Activated naive CD4-positive, alpha-beta T cell treated with anti-CD3 and anti-CD28 coated beads, Interleukin-2, amount 50 U/mL, for 24 hours (primary cell): ENCODE results near the gene SGMS1.
A peak's percentile ranks its signal among the peaks of the same experiment; 100 is the strongest.
"Not testable (repeated sequence)": the region's sequence is repeated elsewhere in the genome, so short reads cannot be mapped to it uniquely, and the experiment has no call there.

Source experiments
- H3K27ac Mint-ChIP-seq: one replicate; pipeline ENCODE4 v1.8.0; 2021; ENCODE audit warnings: mild to moderate bottlenecking, mixed read lengths
- H3K27me3 Mint-ChIP-seq: one replicate; pipeline ENCODE4 v1.8.0; 2021; ENCODE audit warnings: mixed read lengths
- H3K36me3 Mint-ChIP-seq: one replicate; pipeline ENCODE4 v1.8.0; 2021; ENCODE audit warnings: mixed read lengths
- H3K4me1 Mint-ChIP-seq: one replicate; pipeline ENCODE4 v1.8.0; 2021; ENCODE audit warnings: mixed read lengths
- H3K4me3 Mint-ChIP-seq: one replicate; pipeline ENCODE4 v1.8.0; 2021; ENCODE audit warnings: mild to moderate bottlenecking, mixed read lengths
- H3K9me3 Mint-ChIP-seq: one replicate; pipeline ENCODE4 v1.8.0; 2021; ENCODE audit warnings: mixed read lengths

Gene SGMS1

GRCh38 chr10:50623663-50624412, at the start of gene SGMS1:
Gene SGMS1 (minus strand): TSS chr10:50623956. CDS start chr10:50344114, 279,842 bp downstream.
- H3K4me1 Mint-ChIP-seq, result peaks cover 46% of the 10 kb centered on the region
- H3K9me3 Mint-ChIP-seq, result no peaks in the 10 kb centered on the region
- no peaks in the 10 kb centered on the region for H3K36me3 Mint-ChIP-seq
- peak within 1 kb of the TSS; percentile 97 for H3K27ac Mint-ChIP-seq
- H3K27me3 Mint-ChIP-seq, result no peaks in the 10 kb centered on the region
- peak within 1 kb of the TSS; percentile 98 for H3K4me3 Mint-ChIP-seq

- H3K27me3 Mint-ChIP-seq, H3K9me3 Mint-ChIP-seq, H3K36me3 Mint-ChIP-seq, H3K27ac Mint-ChIP-seq: not testable (repeated sequence)
- peak overlapping the region; percentile 20 for H3K4me3 Mint-ChIP-seq
- H3K4me1 Mint-ChIP-seq, result peaks cover 22% of the 10 kb centered on the region
Observed at GRCh38 chr10:50672152-50672551, 48.4 kb upstream of the SGMS1 start.

GRCh38 chr10:50671645-50672044, 47.9 kb upstream of the SGMS1 start:
- H3K36me3 Mint-ChIP-seq, H3K27me3 Mint-ChIP-seq, H3K27ac Mint-ChIP-seq, H3K9me3 Mint-ChIP-seq: not testable (repeated sequence)
- peaks cover 22% of the 10 kb centered on the region for H3K4me1 Mint-ChIP-seq
- H3K4me3 Mint-ChIP-seq, result peak overlapping the region; percentile 20

- H3K36me3 Mint-ChIP-seq, H3K9me3 Mint-ChIP-seq, H3K27me3 Mint-ChIP-seq, H3K4me3 Mint-ChIP-seq, H3K27ac Mint-ChIP-seq: not testable (repeated sequence)
- peaks cover 22% of the 10 kb centered on the region for H3K4me1 Mint-ChIP-seq
Observed at GRCh38 chr10:50669957-50670356, 46.2 kb upstream of the SGMS1 start.

- not testable (repeated sequence) for H3K9me3 Mint-ChIP-seq, H3K4me3 Mint-ChIP-seq, H3K27me3 Mint-ChIP-seq, H3K27ac Mint-ChIP-seq, H3K36me3 Mint-ChIP-seq
- H3K4me1 Mint-ChIP-seq, result peaks cover 13% of the 10 kb centered on the region
Observed at GRCh38 chr10:50667353-50667752, 43.6 kb upstream of the SGMS1 start.

GRCh38 chr10:50662420-50662819, 38.7 kb upstream of the SGMS1 start:
- H3K27ac Mint-ChIP-seq, H3K4me3 Mint-ChIP-seq, H3K36me3 Mint-ChIP-seq, H3K4me1 Mint-ChIP-seq, H3K9me3 Mint-ChIP-seq, H3K27me3 Mint-ChIP-seq: not testable (repeated sequence)

- not testable (repeated sequence) for H3K27me3 Mint-ChIP-seq, H3K9me3 Mint-ChIP-seq, H3K4me3 Mint-ChIP-seq, H3K36me3 Mint-ChIP-seq, H3K4me1 Mint-ChIP-seq, H3K27ac Mint-ChIP-seq
Observed at GRCh38 chr10:50661563-50661962, 37.8 kb upstream of the SGMS1 start.

GRCh38 chr10:50659865-50660730, 36.3 kb upstream of the SGMS1 start:
- H3K4me1 Mint-ChIP-seq, H3K27me3 Mint-ChIP-seq, H3K9me3 Mint-ChIP-seq, H3K36me3 Mint-ChIP-seq: not testable (repeated sequence)
- peak overlapping the region; percentile 87 for H3K4me3 Mint-ChIP-seq
- peak overlapping the region; percentile 42 for H3K27ac Mint-ChIP-seq

GRCh38 chr10:50659016-50659864, 35.5 kb upstream of the SGMS1 start:
- H3K9me3 Mint-ChIP-seq, result not testable (repeated sequence)
- peak overlapping the region; percentile 87 for H3K4me3 Mint-ChIP-seq

GRCh38 chr10:50658165-50658564, 34.4 kb upstream of the SGMS1 start:
- no peaks in the 10 kb centered on the region for H3K9me3 Mint-ChIP-seq
- no peaks in the 10 kb centered on the region for H3K36me3 Mint-ChIP-seq
- no peaks in the 10 kb centered on the region for H3K27me3 Mint-ChIP-seq
- peaks cover 18% of the 10 kb centered on the region for H3K4me1 Mint-ChIP-seq
- H3K27ac Mint-ChIP-seq, result no peak overlapping the region
- H3K4me3 Mint-ChIP-seq, result peak overlapping the region; percentile 3

More at GRCh38 chr10:50659016-50659864, 35.5 kb upstream of the SGMS1 start:
- H3K27me3 Mint-ChIP-seq, H3K4me1 Mint-ChIP-seq, H3K27ac Mint-ChIP-seq, H3K36me3 Mint-ChIP-seq: not testable (repeated sequence)

GRCh38 chr10:50653758-50654157, 30.0 kb upstream of the SGMS1 start:
- no peak overlapping the region for H3K27ac Mint-ChIP-seq
- no peak overlapping the region for H3K4me3 Mint-ChIP-seq
- H3K9me3 Mint-ChIP-seq, result no peaks in the 10 kb centered on the region
- H3K27me3 Mint-ChIP-seq, result no peaks in the 10 kb centered on the region
- H3K36me3 Mint-ChIP-seq, result no peaks in the 10 kb centered on the region
- peaks cover 17% of the 10 kb centered on the region for H3K4me1 Mint-ChIP-seq

- Mint-ChIP-seq H3K27ac (no peak overlapping the region), H3K27me3 (no peaks in the 10 kb centered on the region), H3K36me3 (no peaks in the 10 kb centered on the region), H3K4me1 (peaks cover 17% of the 10 kb centered on the region), H3K9me3 (no peaks in the 10 kb centered on the region), H3K4me3 (no peak overlapping the region)
Observed at GRCh38 chr10:50653142-50653541, 29.4 kb upstream of the SGMS1 start.

GRCh38 chr10:50651808-50652207, 28.1 kb upstream of the SGMS1 start:
- Mint-ChIP-seq H3K36me3 (no peaks in the 10 kb centered on the region), H3K9me3 (no peaks in the 10 kb centered on the region), H3K4me1 (peaks cover 17% of the 10 kb centered on the region), H3K4me3 (no peak overlapping the region), H3K27ac (no peak overlapping the region), H3K27me3 (no peaks in the 10 kb centered on the region)

GRCh38 chr10:50650481-50650880, 26.7 kb upstream of the SGMS1 start:
- no peaks in the 10 kb centered on the region for H3K9me3 Mint-ChIP-seq
- H3K27ac Mint-ChIP-seq, result no peak overlapping the region
- peaks cover 17% of the 10 kb centered on the region for H3K4me1 Mint-ChIP-seq

GRCh38 chr10:50648935-50649227, 25.1 kb upstream of the SGMS1 start:
- no peaks in the 10 kb centered on the region for H3K36me3 Mint-ChIP-seq
- H3K4me1 Mint-ChIP-seq, result peaks cover 15% of the 10 kb centered on the region
- no peak overlapping the region for H3K27ac Mint-ChIP-seq
- no peaks in the 10 kb centered on the region for H3K9me3 Mint-ChIP-seq
- no peak overlapping the region for H3K4me3 Mint-ChIP-seq
- H3K27me3 Mint-ChIP-seq, result no peaks in the 10 kb centered on the region

More at GRCh38 chr10:50650481-50650880, 26.7 kb upstream of the SGMS1 start:
- Mint-ChIP-seq H3K4me3 (no peak overlapping the region), H3K27me3 (no peaks in the 10 kb centered on the region), H3K36me3 (no peaks in the 10 kb centered on the region)
